Astrocyte (in vitro differentiated cells and primary cell): ENCODE results near the gene ZNF385D.

Experiments used
- EZH2 ChIP-seq: IDR thresholded peaks from 2 replicates; pipeline ENCODE4 v1.6.1; 2012; ENCODE audit warnings: mild to moderate bottlenecking, low read length, inconsistent platforms; ENCODE audit not compliant: insufficient read depth
- TF ChIP-seq, protein P1 (sequence below): IDR thresholded peaks from 2 replicates; pipeline ENCODE4 v1.5.1; 2011; ENCODE audit warnings: low read depth, mild to moderate bottlenecking, inconsistent platforms, low read length, moderate library complexity; ENCODE audit not compliant: insufficient read depth

GRCh38 chr3:21791356-21791755 lies 40.3 kb upstream of the ZNF385D start:
- TF ChIP-seq, protein P1, sequence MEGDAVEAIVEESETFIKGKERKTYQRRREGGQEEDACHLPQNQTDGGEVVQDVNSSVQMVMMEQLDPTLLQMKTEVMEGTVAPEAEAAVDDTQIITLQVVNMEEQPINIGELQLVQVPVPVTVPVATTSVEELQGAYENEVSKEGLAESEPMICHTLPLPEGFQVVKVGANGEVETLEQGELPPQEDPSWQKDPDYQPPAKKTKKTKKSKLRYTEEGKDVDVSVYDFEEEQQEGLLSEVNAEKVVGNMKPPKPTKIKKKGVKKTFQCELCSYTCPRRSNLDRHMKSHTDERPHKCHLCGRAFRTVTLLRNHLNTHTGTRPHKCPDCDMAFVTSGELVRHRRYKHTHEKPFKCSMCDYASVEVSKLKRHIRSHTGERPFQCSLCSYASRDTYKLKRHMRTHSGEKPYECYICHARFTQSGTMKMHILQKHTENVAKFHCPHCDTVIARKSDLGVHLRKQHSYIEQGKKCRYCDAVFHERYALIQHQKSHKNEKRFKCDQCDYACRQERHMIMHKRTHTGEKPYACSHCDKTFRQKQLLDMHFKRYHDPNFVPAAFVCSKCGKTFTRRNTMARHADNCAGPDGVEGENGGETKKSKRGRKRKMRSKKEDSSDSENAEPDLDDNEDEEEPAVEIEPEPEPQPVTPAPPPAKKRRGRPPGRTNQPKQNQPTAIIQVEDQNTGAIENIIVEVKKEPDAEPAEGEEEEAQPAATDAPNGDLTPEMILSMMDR: no peak
- TF ChIP-seq EZH2: no peak
